GM15510 (cell line): ENCODE results near the gene GALNT2.

Source experiments
- POLR2A ChIP-seq: IDR thresholded peaks from 3 replicates; pipeline ENCODE4 v1.6.1; 2011; ENCODE audit warnings: borderline replicate concordance; ENCODE audit not compliant: insufficient read length; ENCODE audit errors: extremely low read depth

GALNT2 gene

DNA sequence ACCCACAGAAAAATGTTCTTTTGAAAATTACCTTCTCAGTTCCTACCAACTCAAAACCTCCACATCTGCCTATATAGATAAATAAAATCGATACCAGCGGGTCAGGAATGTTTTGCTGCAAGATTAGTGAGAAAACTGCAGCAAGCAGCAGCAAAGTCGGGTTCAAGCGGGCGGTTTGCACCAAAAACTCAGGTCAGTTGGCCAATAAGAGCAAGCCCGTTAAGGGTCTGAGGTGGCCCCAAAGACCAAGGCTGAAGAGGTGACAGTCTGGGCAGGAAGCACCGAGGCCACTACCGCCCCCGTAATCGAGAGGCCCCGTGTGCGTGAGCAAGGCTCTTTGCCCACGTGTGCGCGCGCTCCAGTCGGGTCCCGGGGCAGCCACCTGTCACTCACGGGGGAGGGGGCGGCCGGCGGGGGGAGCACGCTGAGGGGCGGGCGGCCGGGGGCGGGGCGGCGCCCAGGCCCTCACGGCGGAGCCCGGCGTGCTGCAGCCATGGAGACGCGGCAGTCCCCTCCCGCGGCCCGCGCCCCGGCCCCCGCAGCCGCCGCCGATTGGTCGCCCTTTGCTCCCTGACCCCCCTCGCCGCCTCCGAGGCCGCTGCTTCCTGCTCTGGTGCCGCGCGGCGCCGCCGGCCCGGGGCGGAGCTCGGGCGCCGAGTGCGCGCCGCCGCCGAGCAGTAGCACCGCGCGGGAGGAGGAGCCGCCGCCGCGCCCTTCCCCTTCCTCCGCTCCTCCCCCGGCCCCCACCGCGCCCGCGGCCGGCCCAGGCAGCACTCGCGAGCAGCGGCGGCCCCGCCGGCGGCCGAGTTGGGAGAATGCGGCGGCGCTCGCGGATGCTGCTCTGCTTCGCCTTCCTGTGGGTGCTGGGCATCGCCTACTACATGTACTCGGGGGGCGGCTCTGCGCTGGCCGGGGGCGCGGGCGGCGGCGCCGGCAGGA is at the start of gene GALNT2:
Gene GALNT2 (plus strand): TSS at position 773 of the 939 bp plus-strand sequence. CDS start 43 bp downstream, at position 816.
- TF ChIP-seq POLR2A = peak; percentile 88

DNA sequence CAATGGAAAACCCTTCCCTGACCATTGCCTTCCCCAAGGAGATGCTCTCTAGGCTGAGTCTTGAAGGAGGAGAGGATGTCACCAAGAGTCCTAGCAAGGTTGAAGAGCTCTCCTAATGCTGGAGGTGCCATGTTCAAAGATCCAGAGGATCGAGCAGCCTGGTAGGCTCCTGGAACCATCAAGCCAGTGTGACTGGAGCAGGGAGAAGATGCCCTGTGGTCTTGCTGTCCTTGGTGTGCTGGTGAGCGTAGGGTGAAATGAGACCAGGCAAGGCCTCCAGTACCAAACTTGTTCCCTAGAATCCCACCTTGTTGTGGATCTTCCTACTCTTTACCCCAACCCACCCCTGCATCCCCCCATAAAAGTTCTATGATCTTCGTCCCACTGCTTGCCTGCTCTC is 46.6 kb upstream of the GALNT2 start:
- TF ChIP-seq POLR2A = no peak

DNA sequence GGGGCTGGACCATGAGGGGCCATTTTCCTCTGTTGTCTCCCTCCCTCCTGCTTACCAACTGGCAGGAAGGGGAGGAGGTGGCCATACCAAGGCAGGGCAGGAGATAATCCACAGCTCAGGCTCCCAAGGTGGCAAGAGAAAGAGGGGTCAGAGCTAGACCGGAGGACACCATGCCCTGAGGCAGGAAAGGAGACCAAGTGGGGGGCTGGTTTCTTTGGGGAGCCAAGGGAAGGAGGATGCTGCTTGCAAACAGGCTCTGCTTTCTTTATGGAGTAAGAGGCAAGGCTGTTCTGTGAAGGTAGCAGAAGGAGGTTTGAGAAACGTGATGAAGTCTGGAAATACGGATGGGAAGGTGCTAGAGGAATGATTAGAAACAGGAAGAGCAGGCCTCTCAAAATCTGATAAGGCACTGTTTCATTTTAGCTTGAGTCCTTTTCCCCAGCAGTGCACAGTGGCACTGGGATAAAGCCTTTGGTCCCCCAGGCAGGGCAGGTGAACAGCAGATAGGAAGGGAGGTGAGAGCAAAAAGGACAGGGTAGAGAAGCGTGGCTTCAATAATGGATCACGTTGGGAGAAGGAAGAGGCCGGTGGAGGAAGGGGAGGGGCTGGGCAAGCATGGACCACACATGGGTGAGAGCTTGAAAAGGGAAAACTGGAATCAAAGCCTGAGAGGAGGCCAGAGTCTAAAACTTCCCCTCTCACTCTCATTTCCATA is 44.2 kb upstream of the GALNT2 start:
- no peak for TF ChIP-seq POLR2A

DNA sequence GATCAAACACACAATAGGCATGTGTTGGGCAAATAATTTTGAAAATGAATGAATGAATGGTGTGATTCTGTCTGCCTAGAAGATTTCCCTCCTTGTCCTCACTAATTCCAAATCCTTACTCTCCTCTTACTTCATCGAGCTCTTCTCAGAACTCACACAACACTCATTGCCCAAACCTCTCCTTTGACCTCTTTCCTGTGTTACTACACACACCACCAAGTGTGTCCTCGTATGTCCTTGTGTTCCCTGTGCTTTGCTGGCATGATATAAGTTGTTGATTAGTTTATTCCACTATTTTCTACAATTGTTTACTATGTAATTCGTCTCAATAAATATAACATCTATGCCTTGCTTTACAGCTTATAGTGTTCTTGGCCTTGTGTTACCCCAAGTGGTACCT is 41.4 kb upstream of the GALNT2 start:
- no peak for TF ChIP-seq POLR2A

DNA sequence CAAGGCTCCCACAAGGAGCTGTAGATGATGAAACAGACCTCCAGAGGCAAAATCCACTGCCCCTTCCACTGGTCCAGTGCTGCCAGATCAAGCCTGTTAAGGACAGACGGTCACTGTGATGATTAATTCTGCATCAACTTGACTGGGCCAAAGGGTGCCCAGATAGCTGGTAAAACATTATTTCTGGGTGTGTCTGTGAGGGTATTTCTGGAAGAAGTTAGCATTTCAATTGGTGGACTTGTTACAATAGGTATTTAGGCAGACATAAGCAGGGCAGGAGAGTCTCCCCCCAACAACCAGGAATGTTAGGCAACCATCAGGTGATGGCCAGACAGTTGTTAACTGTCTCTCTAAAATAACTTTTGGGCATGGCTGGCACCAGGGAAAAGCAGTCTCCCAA is 40.9 kb upstream of the GALNT2 start:
- TF ChIP-seq POLR2A = no peak

DNA sequence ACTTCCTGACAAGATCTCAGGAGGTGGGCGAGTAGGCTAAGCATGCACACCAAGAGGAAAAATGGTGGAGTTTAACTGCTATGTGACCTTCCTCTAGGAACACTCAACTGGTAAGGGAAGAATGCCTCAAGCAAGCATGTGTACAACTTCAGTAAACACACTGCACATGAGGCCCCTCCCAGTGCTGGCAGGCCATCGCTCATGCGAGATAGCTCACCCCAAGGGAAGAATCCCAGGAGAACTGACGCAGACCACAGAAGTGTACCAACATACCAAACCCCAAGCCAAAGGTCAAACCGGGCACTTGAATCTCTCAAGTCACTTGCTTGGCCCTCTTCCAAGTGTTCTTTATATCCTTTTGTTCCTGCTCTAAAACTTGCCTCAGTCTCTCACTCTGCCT is 40.5 kb upstream of the GALNT2 start:
- TF ChIP-seq POLR2A = no peak

DNA sequence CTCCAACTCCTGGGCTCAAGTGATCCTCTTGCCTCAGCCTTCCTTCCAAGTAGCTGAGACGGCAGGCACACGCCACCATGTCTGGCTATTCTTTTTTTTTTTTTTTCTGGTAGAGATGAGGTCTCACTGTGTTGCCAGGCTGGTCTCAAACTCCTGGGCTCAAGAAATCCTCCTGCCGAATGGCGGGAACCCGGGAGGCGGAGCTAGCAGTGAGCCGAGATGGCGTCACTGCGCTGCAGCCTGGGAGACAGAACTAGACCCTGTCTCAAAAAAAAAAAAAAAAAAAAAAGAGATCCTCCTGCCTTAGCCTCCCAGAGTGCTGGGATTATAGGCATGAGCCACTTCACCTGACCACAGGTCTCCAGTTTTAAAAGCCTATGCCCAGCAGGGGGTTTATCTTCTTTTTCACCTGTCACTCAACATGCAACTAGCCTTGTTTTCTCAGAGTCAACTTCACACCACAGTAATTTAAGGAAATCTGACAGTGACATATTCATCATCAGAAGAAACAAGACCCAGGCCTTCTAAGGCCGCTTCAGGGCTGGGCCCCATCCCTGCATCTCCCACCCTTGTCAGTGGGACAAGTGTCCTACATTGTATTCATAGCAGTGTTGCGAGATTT is 38.3 kb upstream of the GALNT2 start:
- TF ChIP-seq POLR2A = no peak

DNA sequence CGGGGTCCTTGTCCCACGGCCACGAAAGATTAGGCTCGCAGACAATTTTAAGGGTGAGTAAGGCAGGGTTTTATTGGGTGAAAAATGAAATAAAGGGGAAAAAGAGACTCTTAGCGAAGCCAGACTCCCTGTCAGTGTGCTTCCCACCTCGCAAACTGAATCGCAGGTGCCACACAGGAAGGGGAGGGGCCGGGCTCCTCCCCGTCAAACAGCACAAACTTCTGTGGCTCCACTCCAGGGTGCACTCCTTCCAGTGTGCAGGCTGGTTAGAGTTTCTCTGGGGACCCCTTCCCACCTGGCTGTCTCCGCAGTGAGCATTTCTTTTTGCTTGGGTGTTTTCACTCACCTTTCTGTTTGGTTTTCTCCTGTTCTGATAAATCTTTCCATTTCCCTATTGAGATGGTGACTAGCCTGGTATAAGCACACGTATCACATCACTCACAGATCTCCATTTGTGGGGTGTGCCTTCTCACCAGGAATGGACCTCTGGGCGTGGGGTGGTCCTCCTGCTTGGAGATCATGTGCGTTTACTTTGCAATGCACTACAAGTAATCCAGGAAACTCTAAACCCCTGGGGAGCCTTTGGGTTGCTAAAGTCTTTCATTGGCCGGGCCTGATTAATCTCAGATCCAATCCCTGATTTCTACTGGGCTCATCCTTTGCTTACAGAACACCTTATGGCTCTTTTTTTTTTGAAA is 37.6 kb upstream of the GALNT2 start:
- TF ChIP-seq POLR2A = no peak

DNA sequence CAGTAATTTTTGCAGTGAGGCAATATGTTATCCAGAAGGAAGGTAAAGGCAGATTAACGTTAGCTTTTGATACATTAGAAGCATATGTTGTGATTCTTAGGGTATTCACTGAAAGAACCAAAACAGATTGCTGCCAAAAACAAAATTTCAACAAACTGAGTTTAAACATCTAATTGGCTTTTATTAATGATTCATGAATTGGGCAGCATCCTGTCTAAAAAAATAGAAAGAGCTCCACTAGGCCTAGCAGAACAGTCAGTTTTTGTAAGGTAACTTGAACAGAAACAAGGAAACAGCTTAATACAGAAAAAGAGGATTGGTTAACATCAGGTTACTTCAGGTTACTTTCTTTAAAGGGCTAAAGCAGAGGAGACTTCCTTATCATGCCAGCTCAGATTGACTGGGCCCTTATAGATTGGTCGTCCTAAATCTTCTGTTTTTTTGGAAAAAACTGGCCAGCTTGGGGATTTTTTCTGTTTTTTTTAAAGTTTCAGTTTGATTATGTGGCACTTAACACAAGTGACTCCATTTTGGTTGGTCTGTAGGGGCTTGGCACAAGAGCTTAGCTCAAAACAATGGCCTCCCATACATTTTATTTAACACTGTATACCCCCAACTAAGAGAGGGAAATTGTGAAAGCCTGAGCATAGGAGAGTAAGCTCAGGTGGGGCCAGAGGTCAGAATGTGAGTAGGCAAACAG is 36.8 kb upstream of the GALNT2 start:
- no peak for TF ChIP-seq POLR2A

DNA sequence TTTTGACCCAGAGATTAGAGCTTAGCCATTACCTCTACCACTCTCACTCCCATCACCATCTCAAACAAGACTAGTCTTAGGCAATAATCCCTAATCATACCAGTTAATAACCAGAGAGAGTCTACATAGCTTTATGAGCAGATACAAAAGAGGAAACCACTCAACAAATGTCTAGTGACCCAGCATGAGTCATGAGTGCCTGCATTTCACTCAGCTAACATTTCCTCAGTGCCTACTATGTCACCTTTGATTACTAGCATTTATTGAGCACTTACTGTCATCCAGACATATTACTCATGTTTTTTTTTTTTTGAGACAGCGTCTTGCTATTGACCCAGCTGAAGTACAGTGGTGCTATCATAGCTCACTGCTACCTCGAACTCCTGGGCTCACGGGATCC is 35.9 kb upstream of the GALNT2 start:
- no peak for TF ChIP-seq POLR2A

DNA sequence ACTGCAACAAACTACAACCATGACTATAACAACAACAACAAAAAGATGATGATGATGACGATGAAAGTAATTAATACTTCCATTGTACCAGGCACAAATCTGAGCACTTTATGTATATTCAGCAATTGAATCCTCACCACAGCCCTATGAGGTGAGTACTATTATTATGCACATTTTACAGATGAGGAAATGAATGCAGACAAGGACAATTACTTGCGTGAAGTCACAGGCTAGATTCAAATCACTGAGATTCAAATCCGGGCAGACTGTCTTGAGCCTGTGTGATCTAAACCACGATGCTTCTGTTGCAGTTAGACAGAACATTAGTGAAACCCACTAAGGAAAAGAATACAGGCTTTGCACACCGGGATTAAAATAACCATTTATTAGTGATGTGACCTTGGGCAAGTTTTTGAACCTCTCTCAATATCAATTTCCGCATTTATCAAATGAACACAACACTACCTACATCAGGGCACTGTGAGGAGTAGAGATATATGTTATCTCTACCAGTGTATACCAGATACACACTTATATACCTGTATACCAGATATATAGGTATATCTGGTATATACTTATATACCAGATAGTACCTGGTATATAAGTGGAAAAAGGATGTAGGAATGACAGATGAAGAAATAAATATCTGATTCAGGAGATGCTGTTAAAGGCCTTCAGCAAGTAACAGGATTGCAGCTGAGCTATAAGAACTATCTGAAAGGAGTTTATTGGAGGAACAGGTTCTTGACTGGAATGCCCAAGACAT is 34.3 kb upstream of the GALNT2 start:
- no peak for TF ChIP-seq POLR2A

DNA sequence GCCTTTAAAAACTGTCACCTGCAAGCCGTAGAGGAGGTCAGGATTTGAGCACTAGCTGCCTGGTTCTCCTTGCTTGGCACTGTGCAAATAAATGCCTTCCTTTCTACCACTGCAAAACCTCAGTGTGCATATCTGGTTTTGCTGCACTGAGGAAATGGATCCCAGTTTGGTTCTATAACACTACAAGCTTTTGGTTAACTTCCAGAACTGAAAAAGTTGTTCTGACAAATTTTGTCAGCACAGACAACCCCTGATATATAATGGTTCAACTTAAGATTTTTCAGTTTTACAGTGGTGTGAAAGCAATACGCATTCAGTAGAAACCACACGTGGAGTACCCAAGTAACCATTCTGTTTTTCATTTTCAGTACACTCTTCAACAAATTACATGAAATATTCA is 29.8 kb upstream of the GALNT2 start:
- no peak for TF ChIP-seq POLR2A

DNA sequence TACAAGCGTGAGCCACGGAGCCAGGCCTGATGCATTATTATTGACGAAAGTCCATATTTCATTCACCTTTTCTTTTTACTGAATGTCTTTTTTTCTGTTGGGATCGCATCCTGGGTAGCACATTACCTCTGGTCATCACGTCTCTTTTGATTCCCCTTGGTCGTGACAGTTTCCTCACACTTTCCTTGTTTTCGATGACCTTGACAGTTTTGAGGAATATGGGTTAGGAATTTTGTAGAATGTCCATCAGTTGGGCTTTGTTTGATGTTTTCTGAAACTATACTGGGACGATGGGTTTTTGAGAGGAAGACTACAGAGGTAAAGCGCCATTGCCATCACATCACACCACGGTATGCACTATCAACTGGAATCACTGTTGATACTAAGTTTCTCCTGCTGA is 26.6 kb upstream of the GALNT2 start:
- no peak for TF ChIP-seq POLR2A
